ENCODE data around the gene RGMB.
A peak's percentile ranks its signal among the peaks of the same experiment; 100 is the strongest.

The RGMB gene

GRCh38 chr5:98783051-98783649 lies 9.7 kb downstream of the RGMB start:
- no peak for FAIRE-seq
- no peak for DNase-seq (ENCODE audit: insufficient read length, low spot score)

GRCh38 chr5:98784411-98784810 lies 10.9 kb downstream of the RGMB start:
- no peak for DNase-seq (ENCODE audit: insufficient read length, low spot score)
- FAIRE-seq = no peak

DNA sequence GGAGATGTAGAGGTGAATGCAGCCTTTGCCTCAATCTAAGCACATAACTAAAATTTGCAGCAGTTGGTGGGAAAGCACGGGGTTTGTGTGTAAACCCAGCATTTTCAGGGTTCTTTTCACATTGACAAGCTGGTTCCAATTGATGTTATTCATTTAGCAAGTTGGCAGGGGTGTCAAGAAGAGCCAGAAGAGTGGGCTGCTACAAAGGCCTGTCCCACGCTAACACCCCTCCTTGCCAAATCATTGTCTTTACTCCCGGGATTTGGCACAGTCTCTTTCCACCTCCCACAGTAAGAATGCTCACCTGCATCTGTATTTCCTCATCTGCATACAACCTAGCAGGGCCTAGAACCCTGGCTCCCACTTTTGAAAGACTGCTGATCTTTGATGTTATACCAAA lies 11.8 kb downstream of the RGMB start:
- FAIRE-seq (no peak), DNase-seq (ENCODE audit: insufficient read length, low spot score) (no peak)

DNA sequence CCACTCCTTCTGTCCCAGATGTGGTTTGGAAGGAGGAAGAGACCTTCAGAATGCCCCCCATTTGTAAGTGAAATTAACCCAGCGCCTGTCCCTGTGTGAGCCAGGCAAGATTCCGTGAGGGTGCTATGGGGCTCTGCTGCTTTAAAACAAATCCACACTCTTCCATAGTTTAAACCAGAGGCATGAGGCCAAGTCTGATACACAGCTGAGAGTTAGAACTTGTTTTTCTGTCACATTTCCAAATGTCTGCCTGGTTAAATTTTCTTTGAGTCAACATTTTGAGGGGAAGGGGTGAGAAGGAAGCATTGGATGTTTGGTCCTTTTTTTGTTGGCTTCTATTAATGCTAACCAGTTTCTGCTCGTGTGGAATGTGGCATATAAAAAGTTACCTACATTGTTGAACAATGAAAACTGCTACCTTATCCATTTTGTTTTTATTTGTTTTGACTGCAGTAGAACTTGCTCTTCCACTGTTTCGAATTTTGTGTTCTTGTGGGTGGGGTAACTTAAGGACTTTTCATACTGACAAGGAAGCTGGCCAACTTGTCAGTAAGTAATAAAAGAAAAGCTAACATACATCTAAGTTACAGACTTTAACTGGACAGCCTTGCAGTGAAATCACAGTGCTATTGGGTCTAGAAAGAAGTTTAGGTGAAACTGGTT lies 12.9 kb downstream of the RGMB start:
- DNase-seq (ENCODE audit: insufficient read length, low spot score) (no peak), FAIRE-seq (no peak)

DNA sequence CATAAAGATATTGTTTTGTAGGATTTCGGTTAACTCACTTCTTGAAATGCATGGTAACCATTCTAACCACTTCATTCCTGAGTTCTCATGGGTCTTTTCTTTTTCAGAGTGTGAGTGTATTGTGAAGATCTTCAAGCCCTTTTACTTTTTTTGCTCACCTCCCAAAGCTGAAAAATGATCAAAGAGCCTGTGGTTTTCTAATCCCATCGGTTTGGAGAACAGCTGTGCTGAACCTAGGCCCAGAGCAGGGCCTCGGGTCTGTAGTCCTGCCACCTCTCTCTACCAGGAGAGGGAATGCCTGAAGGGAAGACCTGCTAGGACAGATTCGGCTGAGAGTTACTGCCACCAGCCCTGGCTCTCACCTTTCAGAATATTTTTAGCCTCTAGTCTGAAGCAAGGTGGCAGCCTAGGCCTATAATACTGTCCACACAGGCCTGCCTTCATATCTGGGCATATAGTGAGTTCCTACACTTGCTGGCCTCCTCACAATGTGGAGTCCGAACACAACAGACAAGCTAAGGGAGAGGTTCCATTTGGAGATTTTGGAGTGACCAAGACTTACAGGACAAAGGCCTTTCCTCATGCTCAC lies 13.8 kb downstream of the RGMB start:
- no peak for DNase-seq (ENCODE audit: insufficient read length, low spot score)
- no peak for FAIRE-seq

DNA sequence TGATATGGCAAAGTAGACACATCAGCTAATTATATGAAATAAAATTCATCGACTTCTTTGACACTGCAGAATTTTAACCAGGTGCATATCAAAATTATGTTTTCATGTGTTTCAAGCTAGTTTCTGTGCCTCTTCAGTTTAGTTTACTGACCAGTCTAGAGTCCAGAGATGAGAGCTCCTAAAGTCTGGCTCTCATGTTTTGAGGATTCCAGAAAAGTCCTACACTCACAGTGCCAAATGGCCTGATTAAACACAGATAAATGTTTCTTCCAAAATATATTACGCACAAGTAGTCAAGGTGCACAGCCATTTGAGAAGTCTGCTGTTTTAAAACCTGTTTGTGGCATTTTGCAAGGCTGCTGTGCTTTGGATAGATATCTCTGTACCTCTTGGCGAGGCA lies 15.6 kb downstream of the RGMB start:
- FAIRE-seq (no peak), DNase-seq (ENCODE audit: insufficient read length, low spot score) (no peak)

GRCh38 chr5:98791001-98791519 lies 17.6 kb downstream of the RGMB start:
- FAIRE-seq (no peak), DNase-seq (ENCODE audit: insufficient read length, low spot score) (no peak)

- no peak for FAIRE-seq
- no peak for DNase-seq (ENCODE audit: insufficient read length, low spot score)
Observed at GRCh38 chr5:98791898-98792580, 18.6 kb downstream of the RGMB start.

GRCh38 chr5:98793223-98793622 lies 19.8 kb downstream of the RGMB start:
- DNase-seq (ENCODE audit: insufficient read length, low spot score) (no peak), FAIRE-seq (no peak)

DNA sequence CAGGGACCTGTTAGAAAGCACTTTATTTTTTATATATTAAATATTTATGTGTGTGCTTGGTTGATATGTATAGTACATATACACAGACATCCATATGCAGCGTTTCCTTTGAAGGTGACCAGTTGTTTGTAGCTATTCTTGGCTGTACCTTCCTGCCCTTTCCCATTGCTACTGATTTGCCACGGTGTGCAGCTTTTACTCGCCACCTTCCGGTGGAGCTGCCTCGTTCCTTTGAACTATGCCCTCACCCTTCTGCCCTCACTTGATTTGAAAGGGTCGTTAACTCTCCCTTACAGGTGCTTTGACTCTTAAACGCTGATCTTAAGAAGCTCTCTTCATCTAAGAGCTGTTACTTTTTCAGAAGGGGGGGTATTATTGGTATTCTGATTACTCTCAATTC lies 20.5 kb downstream of the RGMB start:
- FAIRE-seq (no peak), DNase-seq (ENCODE audit: insufficient read length, low spot score) (no peak)

GRCh38 chr5:98794414-98795080 lies 21.1 kb downstream of the RGMB start:
- FAIRE-seq = no peak
- DNase-seq (ENCODE audit: insufficient read length, low spot score) = no peak

- FAIRE-seq (no peak), DNase-seq (ENCODE audit: insufficient read length, low spot score) (no peak)
Observed at GRCh38 chr5:98795243-98795642, 21.8 kb downstream of the RGMB start.

GRCh38 chr5:98796197-98796972 lies 22.9 kb downstream of the RGMB start:
- DNase-seq (ENCODE audit: insufficient read length, low spot score) (peak; percentile 29), FAIRE-seq (peak; percentile 58)

- DNase-seq (ENCODE audit: insufficient read length, low spot score) = no peak
- no peak for FAIRE-seq
Observed at GRCh38 chr5:98798371-98798770, 24.9 kb downstream of the RGMB start.

- no peak for DNase-seq (ENCODE audit: insufficient read length, low spot score)
- no peak for FAIRE-seq
Observed at GRCh38 chr5:98798847-98799246, 25.4 kb downstream of the RGMB start.

DNA sequence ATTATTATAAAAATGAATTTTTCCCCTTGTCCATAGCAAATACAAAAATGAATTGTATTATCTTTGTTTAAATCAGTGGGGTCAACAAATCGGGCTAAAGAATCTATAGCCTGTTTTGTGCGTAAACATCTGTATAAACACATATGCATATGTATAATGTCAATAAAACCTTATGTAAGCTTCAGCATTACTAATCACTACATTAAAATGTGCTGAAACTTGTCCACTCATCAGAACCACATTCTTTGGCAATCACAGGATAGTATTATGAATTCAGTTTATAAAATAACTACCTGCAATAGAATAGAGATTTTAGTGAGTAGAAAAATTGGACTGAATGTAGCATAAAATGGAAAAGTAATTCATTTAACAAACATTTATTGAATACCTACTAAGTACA lies 30.6 kb downstream of the RGMB start:
- FAIRE-seq = no peak
- DNase-seq (ENCODE audit: insufficient read length, low spot score) = no peak

DNA sequence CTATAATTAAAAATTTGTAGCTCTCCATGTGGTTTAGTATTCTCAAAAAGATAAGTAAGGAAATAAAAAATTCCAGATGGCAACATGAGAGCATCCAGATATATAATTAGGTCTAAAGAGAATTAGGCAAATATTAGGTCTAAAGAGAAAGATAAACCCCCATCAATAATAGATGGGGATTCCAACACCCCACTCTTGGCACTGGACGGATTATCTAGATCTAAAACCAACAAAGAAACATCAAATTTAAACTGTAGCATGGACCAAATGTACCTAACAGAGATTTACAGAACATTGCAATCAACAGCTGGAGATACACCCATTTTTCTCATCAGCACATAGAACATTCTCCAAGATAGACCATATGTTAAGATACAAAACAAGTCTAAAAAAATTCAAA lies 31.6 kb downstream of the RGMB start:
- DNase-seq (ENCODE audit: insufficient read length, low spot score) (no peak), FAIRE-seq (no peak)

DNA sequence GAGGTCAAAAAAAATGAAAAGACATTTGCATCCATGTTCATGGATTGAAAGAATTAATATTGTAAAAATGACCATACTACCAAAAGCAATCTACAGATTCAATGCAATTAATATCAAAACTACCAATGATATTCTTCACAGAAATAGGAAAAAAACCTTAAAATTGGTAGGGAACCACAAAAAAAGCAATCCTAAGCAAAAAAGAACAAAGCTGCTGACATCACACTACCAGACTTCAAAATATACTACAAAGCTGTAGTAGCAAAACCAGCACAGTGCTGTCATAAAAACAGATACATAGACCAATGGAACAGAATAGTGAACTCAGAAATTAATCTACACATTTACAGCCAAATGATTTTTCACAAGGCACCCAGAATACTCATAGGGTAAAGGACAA lies 34.3 kb downstream of the RGMB start:
- FAIRE-seq (no peak), DNase-seq (ENCODE audit: insufficient read length, low spot score) (no peak)

GRCh38 chr5:98810206-98810605 lies 36.7 kb downstream of the RGMB start:
- FAIRE-seq = no peak
- no peak for DNase-seq (ENCODE audit: insufficient read length, low spot score)

GRCh38 chr5:98813755-98814154 lies 40.3 kb downstream of the RGMB start:
- FAIRE-seq (no peak), DNase-seq (ENCODE audit: insufficient read length, low spot score) (no peak)

All from GM19239 (cell line).